ENCODE measurements around the gene CCDC197. TPM values are rescaled to one million over a fixed set of nuclear protein-coding genes. Genes with fewer than 3 reads are reported as not detected.

Gene CCDC197
- total and polyA plus RNA-seq, 4 donors = not detected

GRCh38 chr14:94054936-94055335 lies 57.8 kb downstream of the CCDC197 start:
- Histone ChIP-seq H3K4me3 (no peak overlapping the region), H3K36me3 (ENCODE audit: control insufficient read depth in 4 of 4, insufficient read depth in 4 of 4, low read length in 4 of 4) (peaks cover 54 to 81% (median 63%) of the 10 kb centered on the region in 4 donors), H3K9me3 (ENCODE audit: control insufficient read depth in 4 of 4, insufficient read depth in 3 of 4, low read length in 3 of 4) (no peaks in the 10 kb centered on the region), H3K9ac (ENCODE audit: insufficient read depth in 1 of 2, low read length in 2 of 2) (no peak overlapping the region), H3K27me3 (ENCODE audit: control insufficient read depth in 3 of 3, insufficient read depth in 3 of 3, low read length in 2 of 3) (no peaks in the 10 kb centered on the region), H3K4me1 (ENCODE audit: control insufficient read depth in 5 of 5, insufficient read depth in 5 of 5, low read length in 5 of 5) (peaks cover 0 to 3% (median 0%) of the 10 kb centered on the region in 5 donors), H3K27ac (ENCODE audit: low read depth in 1 of 2, low read length in 1 of 2) (no peak overlapping the region)
- no peak for TF ChIP-seq CTCF (IDR thresholded peaks at IDR 0.05; ENCODE audit: control extremely low read depth, extremely low read depth)
- no peak for DNase-seq
- WGBS, 2 donors = 97% methylated on average over 7 of the region's 7 CpGs
- ATAC-seq (ENCODE audit: insufficient read depth, low FRiP score) = no peak

GRCh38 chr14:94056579-94057308 lies 59.6 kb downstream of the CCDC197 start:
- WGBS, 2 donors = 84 to 92% methylated on average over 6 of the region's 6 CpGs

GRCh38 chr14:94058128-94058673 lies 61.1 kb downstream of the CCDC197 start:
- ATAC-seq (ENCODE audit: insufficient read depth, low FRiP score) = no peak
- no peak for TF ChIP-seq CTCF (IDR thresholded peaks at IDR 0.05; ENCODE audit: control extremely low read depth, extremely low read depth)

More at GRCh38 chr14:94056579-94057308, 59.6 kb downstream of the CCDC197 start:
- Histone ChIP-seq H3K36me3 (ENCODE audit: control insufficient read depth in 4 of 4, insufficient read depth in 4 of 4, low read length in 4 of 4) (peaks cover 61 to 86% (median 64%) of the 10 kb centered on the region in 4 donors), H3K4me1 (ENCODE audit: control insufficient read depth in 5 of 5, insufficient read depth in 5 of 5, low read length in 5 of 5) (peaks cover 0 to 4% (median 0%) of the 10 kb centered on the region in 5 donors), H3K27me3 (ENCODE audit: control insufficient read depth in 3 of 3, insufficient read depth in 3 of 3, low read length in 2 of 3) (no peaks in the 10 kb centered on the region), H3K9ac (ENCODE audit: insufficient read depth in 1 of 2, low read length in 2 of 2) (no peak overlapping the region), H3K9me3 (ENCODE audit: control insufficient read depth in 4 of 4, insufficient read depth in 3 of 4, low read length in 3 of 4) (no peaks in the 10 kb centered on the region), H3K27ac (ENCODE audit: low read depth in 1 of 2, low read length in 1 of 2) (no peak overlapping the region), H3K4me3 (no peak overlapping the region)
- DNase-seq = no peak
- no peak for TF ChIP-seq CTCF (IDR thresholded peaks at IDR 0.05; ENCODE audit: control extremely low read depth, extremely low read depth)
- no peak for ATAC-seq (ENCODE audit: insufficient read depth, low FRiP score)

More at GRCh38 chr14:94058128-94058673, 61.1 kb downstream of the CCDC197 start:
- H3K27ac ChIP-seq (ENCODE audit: low read depth in 1 of 2, low read length in 1 of 2) = no peak overlapping the region
- no peaks in the 10 kb centered on the region for H3K27me3 ChIP-seq (ENCODE audit: control insufficient read depth in 3 of 3, insufficient read depth in 3 of 3, low read length in 2 of 3)
- no peak overlapping the region for H3K4me3 ChIP-seq
- WGBS, 2 donors = 74 to 88% methylated on average over 1 of the region's 1 CpG
- H3K36me3 ChIP-seq (ENCODE audit: control insufficient read depth in 4 of 4, insufficient read depth in 4 of 4, low read length in 4 of 4) = peaks cover 54 to 78% (median 56%) of the 10 kb centered on the region in 4 donors
- H3K9ac ChIP-seq (ENCODE audit: insufficient read depth in 1 of 2, low read length in 2 of 2) = no peak overlapping the region
- peaks cover 0 to 2% (median 0%) of the 10 kb centered on the region in 4 donors for H3K9me3 ChIP-seq (ENCODE audit: control insufficient read depth in 4 of 4, insufficient read depth in 3 of 4, low read length in 3 of 4)
- H3K4me1 ChIP-seq (ENCODE audit: control insufficient read depth in 5 of 5, insufficient read depth in 5 of 5, low read length in 5 of 5) = peaks cover 0 to 4% (median 0%) of the 10 kb centered on the region in 5 donors
- DNase-seq = no peak

Small RNAs within 50 kb of the gene (small RNA-seq; reads per million reads assigned to genes)
- not detected for gene MIR4506 (ENCODE audit: low replicate concordance)

Other genes starting within 250 kb of the CCDC197 start
- under 1 TPM; 0.40 to 0.65 TPM for gene PRIMA1, start 208.8 kb upstream of the CCDC197 start, total RNA-seq
- under 1 TPM; 0.22 to 0.78 TPM for gene PRIMA1, start 208.8 kb upstream of the CCDC197 start, polyA plus RNA-seq
- 1 to 10 TPM; 3.2 to 4.0 TPM for gene FAM181A, start 70.0 kb upstream of the CCDC197 start, total RNA-seq
- 1 to 10 TPM; 1.9 to 3.4 TPM for gene FAM181A, start 70.0 kb upstream of the CCDC197 start, polyA plus RNA-seq
- 1 to 10 TPM; 2.3 to 3.7 TPM for gene ASB2, start 20.7 kb upstream of the CCDC197 start, total RNA-seq
- gene ASB2, start 20.7 kb upstream of the CCDC197 start, polyA plus RNA-seq = 1 to 10 TPM; 1.8 to 2.9 TPM
- 1 to 10 TPM; 2.1 to 2.2 TPM for gene OTUB2, start 29.0 kb downstream of the CCDC197 start, total RNA-seq
- gene OTUB2, start 29.0 kb downstream of the CCDC197 start, polyA plus RNA-seq = under 1 TPM; 0.31 to 0.98 TPM
- gene DDX24, start 83.9 kb downstream of the CCDC197 start, total RNA-seq = 100 to 1,000 TPM; 116 to 138 TPM
- 10 to 100 TPM; 78.4 to 98.9 TPM for gene DDX24, start 83.9 kb downstream of the CCDC197 start, polyA plus RNA-seq
- gene IFI27L1, start 84.0 kb downstream of the CCDC197 start, total RNA-seq = 10 to 100 TPM; 14.6 to 23.0 TPM
- gene IFI27L1, start 84.0 kb downstream of the CCDC197 start, polyA plus RNA-seq = 10 to 100 TPM; 16.7 to 41.5 TPM
- 100 to 1,000 TPM in 1 of 2 donors, 10 to 100 TPM in 1; 94.1 to 308 TPM for gene IFI27, start 113.4 kb downstream of the CCDC197 start, total RNA-seq
- gene IFI27, start 113.4 kb downstream of the CCDC197 start, polyA plus RNA-seq = 100 to 1,000 TPM; 447 to 883 TPM
- 10 to 100 TPM; 27.2 to 38.9 TPM for gene IFI27L2, start 132.3 kb downstream of the CCDC197 start, total RNA-seq
- gene IFI27L2, start 132.3 kb downstream of the CCDC197 start, polyA plus RNA-seq = 100 to 1,000 TPM; 108 to 127 TPM
- gene PPP4R4, start 177.0 kb downstream of the CCDC197 start, total RNA-seq = 10 to 100 TPM in 1 of 2 donors, 1 to 10 TPM in 1; 5.3 to 25.9 TPM
- 1 to 10 TPM; 1.6 to 2.3 TPM for gene PPP4R4, start 177.0 kb downstream of the CCDC197 start, polyA plus RNA-seq

Measured in lung (tissue), 13 donors.